G401 (cell line): Measurements from ENCODE around the gene PLCXD3. TPM values are rescaled to one million over a fixed set of nuclear protein-coding genes. Genes with fewer than 3 reads are reported as not detected.

Source experiments
- DNase-seq: peaks from one replicate; pipeline ENCODE4 v3.0.0-alpha.2; 2015; ENCODE audit warnings: low spot score
- in situ Hi-C: cut with HindIII; loops from 2 replicates; pipeline ENCODE4 v1.10.0; 2016; ENCODE audit warnings: low sequenced_read_pairs, mixed read lengths
- total RNA-seq: library from RNA; depleted of rRNA; stranded (reverse); fragments of >200 nt; shearing (Covaris generic); gene quantifications from 2 replicates; pipeline ENCODE4 v1.2.3, GENCODE V29; 2014

The PLCXD3 gene
- total RNA-seq, 1 experiment from 2014 or later, result not detected

DNA sequence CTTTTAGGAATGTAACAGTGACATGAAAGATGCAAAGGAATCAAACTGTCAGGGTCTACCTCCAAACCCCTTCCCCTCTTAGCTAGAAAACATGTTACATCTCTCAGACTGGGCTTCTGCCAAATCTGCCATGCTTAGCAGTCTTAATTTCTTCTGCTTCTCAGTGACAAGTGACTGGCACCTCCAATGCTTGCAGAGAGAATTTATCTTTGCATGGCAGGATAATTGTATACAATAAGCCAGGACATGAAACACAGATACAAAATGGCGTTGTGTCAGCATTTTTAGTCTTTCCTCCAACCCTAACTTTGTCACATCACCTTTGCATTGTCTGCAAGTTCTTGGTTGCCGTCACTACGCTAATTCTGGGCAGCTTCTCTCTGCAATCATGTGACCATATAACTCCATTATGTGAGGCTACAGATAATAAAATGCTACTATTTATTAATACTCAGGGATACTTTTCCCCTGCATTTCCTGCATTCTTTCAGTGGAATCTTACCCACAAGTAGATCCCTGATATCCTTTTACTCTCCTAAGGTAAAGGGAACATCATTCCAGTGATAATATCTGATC, 89.8 kb downstream of the PLCXD3 start:
- in situ Hi-C loops, result no loop called here
- DNase-seq, result no peak

DNA sequence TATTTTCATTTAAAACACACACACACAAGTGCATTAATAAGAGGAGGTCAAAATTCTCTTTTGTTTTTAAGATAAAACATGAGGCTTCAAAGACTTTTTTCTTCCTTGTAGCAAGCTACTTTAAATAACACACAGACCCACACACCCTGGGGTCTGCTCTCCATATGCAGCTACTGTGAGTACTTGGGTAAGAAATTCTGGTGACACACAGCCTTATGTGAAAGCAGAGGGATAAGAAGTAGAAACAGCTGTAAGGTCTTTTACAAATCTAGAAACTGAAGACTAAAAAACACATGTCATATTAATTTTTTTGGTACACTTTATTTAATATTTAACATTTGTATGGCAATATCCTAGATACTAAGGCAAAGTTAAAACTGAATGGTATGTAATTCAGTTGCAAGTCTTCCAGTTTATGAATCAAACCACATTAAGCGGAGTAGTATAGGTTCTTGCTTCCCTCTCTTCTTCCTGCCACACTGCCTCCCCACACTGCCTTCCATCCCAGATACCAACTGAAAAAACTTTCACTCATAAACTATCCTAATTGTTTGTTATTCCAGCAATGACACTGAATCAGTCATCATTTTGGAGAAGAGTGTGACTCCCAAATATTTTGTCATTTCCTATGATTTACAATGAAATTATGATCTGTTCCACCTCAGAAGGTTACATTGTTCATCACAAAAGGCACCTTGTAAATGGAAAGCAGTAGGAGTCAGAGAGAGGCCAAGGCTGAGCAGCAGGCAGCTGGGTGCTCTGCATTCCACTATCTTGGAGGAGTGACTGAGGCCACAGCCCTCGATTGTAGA, 92.0 kb downstream of the PLCXD3 start:
- in situ Hi-C loops, result no loop called here
- no peak for DNase-seq

DNA sequence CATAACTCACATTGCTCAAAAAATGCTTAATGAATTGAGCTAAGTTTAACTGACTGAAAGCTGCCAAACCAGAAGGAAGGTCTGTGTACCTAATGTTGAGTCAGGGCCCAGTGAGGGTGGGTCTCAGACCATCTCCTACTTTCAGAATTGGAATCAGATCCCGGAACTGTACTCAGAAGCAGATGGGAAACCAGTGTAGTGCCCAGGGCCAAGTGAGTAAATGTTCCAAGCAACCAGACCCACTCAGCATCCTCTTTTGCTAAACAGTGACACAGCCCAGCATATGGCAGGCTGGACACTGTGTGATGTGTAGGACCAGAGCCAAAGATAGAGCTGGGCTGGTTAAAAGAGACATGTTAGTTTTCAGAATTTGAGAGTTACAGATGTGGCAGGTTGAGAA, 94.1 kb downstream of the PLCXD3 start:
- DNase-seq, result peak; percentile 94
- in situ Hi-C loops, result no loop called here

DNA sequence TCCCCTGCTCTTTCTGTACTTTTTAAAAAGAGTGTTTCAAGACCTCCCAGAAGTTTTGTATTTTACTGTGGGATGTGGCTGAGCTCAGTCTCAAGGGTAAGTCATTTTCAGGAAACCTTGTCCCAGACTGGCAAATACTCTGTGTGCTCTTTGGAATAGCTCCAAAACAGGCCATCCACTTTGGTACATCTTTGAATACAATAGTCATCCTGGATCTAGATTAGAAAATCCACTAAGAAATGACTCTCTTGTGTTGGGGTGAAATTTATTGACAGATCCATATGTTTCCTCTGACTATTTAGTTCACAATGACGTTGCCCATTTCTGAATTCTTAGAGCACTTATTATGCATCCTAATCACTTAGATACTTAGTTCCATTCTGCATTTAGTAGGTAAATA, 95.2 kb downstream of the PLCXD3 start:
- DNase-seq, result no peak
- in situ Hi-C loops, result no loop called here

DNA sequence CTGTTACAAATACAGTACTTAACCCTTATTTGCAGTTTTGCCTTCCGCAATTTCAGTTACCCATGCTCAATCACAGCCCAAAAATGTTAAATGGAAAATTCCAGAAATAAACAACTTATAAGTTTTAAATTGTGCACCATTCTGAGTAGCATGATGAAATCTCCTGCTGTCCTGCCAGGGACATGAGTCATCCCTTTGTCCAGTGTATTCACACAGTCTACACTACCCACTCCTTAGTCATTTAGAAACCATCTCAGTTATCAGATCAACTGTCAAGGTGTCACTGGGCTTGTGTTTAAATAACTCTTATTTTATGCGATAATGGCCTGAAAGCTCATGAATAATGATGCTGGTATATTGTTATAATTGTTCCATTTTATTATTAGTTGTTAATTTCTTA, 95.8 kb downstream of the PLCXD3 start:
- DNase-seq, result no peak
- in situ Hi-C loops, result no loop called here

DNA sequence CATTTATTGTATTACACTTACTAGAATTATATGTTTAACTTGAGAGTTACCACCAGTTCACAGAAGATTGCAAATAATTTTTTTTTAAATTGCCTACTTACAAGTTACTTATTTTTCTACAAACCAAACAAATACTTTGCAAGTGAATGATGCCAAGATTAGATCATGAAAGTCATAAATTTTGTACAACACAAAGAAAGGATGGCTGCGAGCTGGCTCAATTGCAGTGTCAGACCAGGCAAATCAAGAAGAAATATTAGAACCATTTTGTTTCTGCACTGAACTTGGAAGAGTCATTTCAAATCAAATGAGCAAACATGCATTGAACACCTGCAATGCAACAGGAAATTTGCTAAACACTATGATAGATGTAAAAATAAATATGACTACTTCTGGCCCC, 97.3 kb downstream of the PLCXD3 start:
- in situ Hi-C loops, result no loop called here
- DNase-seq, result no peak

DNA sequence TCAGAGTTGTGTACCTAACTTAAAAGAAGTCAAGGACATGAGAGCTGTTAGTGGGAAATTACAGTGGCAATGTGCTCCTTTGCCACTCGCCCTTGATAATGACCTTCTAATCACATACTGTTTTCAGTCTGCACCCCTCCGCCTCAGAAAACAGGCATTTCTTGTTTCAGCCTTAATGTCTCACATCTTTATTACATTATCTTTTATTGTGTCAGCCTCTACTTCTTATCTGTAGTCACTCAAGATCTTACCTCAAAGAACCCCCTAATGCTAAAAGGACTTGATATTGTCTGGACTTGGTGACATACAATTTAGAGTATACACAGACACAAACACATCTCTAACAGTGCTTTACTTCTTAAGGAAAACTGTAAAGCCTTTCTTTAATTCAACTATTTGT, 97.9 kb downstream of the PLCXD3 start:
- no peak for DNase-seq
- in situ Hi-C loops, result no loop called here

DNA sequence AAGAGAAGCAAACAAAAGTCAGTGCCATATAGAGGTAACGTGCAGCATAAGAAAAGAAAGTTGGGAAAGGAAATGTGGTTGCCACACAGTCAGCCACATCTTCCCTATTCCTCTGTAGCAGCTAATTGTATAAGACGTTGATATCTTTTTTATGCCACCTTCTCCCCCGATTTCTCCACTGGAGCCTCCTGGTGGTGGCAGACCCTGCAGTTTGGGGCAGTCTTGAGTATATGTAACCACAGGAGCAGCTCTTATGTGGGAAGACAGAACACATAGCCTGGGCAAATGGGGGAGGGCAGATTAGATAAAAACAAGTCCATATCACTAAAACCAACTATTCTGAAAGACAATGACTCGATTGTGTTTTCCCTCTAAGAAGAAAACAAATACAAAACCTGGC, 99.7 kb downstream of the PLCXD3 start:
- in situ Hi-C loops, result no loop called here
- DNase-seq, result no peak

DNA sequence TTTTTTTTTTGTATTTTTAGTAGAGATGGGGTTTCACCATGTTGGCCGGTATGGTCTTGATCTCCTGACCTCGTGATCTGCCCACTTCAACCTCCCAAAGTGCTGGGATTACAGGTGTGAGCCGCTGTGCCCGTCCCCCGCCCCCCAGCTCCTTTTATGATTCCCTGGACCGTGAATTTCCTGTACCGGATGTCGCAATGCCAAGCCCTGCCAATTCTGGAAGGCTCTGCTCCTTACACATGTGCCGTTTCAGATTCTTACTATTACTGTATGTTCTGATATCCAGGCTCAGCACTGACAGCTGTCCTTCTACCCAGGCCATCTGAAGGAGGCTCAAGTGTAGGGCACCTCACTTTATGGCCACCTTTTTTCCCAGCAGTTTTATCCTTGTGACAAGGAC, 100.1 kb downstream of the PLCXD3 start:
- in situ Hi-C loops, result no loop called here
- DNase-seq, result no peak

DNA sequence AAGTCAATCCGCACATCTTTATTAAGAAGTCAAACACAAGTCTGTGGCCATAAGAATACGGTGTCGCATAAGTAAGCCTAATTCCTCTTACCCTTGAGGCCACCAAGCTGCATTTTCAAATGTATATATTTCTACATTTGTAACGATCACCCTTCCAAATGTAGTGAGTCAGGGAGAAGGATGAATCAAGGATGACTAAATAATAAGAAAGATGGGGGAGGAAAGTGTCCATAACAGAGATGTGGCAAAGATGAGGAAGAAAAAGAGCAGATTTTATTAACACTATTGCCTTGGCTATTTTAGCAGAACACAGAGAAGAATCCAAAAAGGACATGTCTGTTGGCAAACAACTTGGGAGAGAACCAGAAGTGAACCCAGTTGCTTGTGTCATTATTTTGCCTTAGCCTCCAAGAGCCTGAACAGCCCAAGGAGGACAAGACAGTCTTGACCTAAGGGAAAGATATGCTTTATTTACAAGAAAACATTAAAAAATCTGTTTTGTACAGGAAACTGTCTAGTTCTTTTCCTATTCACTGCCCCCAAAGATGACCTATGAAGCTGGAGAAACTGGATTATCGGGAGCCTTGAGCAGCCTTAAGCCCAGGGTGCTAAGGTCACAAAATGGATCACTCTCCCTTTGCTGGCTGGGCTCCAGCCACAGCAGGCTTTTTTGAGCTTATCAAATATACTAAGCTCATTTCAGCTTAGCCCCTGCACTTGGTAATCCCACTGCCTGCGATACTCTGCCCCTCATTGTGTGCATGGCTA, 101.5 kb downstream of the PLCXD3 start:
- in situ Hi-C loops, result no loop called here

DNA sequence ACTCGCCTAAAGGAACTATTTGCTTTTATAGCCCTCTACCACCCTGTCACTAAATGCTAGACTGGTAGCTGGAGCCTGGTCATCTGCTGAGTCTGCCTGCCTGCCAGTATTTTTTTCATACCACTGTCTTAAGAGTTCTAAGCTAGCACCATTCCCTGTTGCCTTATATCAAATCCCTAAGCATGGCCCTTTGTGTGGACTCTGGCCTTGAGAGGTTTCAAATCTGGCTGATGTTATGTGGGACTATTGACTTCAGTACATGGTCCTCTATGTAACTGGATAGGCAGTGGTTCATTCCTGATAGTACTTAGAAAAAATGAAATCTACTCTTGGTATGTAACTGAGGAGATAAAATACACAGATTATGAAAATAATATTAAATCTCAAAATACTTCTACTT, 103.5 kb downstream of the PLCXD3 start:
- in situ Hi-C loops, result no loop called here
- DNase-seq, result no peak

More for the DNA sequence above, 101.5 kb downstream of the PLCXD3 start:
- no peak for DNase-seq

DNA sequence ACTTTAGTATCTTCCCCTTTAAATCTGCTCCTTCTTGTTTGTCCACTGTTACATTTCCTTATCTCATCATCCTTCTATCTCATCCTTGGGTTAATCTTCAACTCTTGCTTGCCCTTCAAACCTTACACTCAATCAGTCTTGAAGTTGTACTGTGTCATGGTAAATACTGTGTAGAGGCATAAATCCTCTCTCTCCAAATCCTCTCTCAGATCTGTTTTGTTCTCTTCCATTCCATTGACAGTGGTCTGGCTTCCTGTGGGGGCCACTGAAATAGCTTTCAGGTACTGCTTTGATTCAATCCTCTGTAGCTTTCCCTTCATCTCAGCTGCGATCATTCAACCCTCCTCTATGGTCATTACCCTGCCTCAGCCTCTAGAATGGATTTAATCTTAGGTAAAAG, 104.0 kb downstream of the PLCXD3 start:
- DNase-seq, result no peak
- in situ Hi-C loops, result no loop called here

DNA sequence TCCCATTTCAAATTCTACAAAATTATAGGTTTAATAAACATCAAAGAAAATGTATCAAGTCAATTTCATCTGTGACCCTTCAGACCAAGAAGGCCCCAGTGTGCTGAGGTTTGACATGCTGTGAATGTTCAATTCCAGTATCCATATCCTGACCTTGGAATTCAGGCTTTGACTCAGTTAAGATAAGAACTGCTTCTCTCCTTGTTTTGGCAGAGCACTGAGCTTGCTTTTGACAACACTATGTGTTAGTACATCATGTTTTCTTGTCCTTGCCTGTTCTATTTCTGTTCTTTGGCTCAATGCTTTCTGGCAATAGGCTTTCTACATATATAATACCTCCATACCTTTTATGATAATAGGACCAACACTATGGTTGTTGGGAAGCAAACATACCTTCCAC, 105.6 kb downstream of the PLCXD3 start:
- in situ Hi-C loops, result no loop called here
- peak; percentile 35 for DNase-seq

DNA sequence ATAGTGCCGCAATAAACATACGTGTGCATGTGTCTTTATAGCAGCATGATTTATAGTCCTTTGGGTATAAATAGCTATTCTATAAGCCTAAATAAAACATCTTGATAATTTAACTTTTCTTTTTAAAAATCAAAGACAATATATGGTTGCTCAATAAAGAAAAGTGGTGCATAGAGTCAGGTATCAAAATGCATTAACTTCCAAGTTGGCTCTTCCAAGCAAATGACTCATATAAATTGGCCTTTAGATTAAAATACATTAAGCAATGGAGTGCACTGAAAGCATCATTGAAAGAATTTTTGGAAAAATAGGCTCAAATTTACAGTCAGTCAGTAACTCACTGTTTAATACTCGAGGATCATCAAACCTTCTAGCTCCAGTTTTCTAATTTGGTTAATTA, 106.6 kb downstream of the PLCXD3 start:
- no peak for DNase-seq
- in situ Hi-C loops, result no loop called here

DNA sequence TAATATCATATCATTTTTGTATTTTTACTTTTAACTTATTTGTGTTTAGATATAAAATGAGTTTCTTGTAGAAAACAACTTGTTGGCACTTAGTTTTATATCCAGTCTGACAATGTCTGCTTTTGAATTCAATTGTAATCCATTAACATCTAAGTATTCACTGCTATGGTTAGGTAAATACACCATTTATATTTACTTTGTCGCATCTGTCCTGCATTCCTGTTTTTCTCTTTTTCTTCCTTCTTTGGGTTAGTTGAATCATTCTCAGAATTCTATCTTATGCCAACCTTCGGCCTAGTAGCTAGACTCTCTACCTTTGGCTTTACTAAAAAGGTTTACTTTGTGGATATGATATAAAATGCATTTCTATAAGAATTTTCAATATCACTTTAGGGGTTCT, 107.6 kb downstream of the PLCXD3 start:
- DNase-seq, result no peak
- in situ Hi-C loops, result no loop called here

DNA sequence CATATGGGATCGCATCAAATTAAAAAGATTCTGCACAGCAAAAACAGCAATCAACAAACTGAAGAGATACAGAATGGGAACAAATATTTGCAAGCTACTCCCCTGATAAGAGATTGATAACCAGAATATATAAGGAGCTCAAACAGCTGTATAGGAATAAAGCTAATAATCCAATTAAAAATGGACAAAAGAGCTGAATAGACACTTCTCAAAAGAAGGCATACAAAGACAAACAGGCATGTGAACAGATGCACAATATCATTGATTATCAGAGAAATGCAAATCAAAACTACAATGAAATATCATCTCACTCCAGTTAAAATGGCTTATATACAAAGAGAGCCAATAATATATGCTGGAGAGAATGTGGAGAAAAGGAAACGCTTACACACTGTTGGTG, 110.6 kb downstream of the PLCXD3 start:
- in situ Hi-C loops, result no loop called here
- DNase-seq, result no peak

DNA sequence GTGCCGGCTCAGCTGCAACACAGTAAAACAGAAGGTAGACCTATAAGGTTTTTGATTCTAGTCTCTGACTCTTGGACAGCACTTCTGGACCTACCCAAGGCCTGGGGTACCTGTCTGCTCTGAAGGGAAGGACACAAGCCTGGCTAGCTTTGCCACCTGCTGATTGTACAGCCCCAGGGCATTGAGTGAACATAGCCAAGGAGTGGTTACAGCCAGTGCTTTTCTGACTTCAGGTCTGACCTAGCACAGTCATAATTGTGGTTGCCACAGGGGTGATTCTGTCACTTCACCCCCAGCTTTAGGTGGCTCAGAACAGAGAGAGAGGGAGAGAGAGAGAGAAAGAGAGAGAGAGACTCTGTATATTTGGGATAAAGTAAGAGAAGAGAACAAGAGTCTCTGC, 118.4 kb downstream of the PLCXD3 start:
- no peak for DNase-seq
- in situ Hi-C loops, result no loop called here

DNA sequence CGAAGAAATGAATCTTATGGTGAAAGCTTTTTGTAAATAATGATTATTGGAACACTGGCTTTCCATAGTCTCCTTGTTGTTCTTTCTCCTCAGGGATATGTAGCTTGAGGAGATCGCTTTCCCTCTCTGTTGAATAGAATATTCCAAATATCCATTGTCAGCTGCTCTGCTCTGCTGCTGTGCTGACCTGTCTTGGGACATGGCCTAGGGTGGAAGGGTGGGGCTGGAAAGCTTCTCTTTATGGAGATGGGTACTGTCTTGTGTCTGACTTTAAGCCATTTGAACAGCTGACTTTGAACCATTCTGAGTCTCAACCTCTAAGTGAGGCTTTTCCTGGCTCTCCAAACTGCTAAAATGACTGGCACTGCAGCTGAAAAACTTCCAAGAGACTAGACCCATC, 135.8 kb downstream of the PLCXD3 start:
- DNase-seq, result no peak
- in situ Hi-C loops, result no loop called here

DNA sequence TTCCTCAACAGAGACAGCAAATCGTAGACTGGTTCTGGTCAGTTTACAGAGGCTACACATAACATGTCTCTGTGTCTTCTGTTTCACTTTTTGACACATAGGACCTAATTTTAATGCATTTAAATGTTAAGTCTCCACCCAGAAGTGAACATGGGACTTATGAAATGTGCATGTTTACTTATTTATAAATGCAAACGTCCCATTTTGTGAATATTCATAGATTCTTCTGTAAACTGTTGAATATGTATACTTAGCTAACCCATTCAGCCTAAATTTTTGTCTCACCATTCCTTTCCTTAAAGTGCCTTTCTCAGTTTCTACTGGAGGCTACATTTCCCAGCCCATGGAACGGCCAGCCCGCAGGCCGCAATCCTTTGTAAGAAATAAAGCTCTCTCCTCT, 137.2 kb downstream of the PLCXD3 start:
- in situ Hi-C loops, result no loop called here

DNA sequence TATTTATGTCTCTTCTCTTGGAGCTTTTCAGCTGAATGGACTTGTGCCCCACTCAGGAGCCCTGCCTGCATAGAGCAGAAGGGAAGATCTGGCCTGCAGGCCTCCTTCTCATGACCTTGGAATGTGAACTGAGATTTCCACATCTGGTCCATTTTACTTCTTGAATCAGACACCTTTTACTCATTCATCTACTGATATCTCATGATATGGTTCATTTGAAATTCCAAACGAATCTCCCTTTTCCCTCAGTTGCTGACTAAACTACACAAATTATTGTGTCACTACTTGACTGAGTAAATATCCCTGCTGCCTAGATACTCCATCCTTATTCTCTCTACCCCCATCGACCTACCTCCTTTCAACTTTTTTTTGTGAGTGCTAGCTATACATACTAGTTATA, 138.7 kb downstream of the PLCXD3 start:
- in situ Hi-C loops, result no loop called here
- DNase-seq, result no peak

More for the DNA sequence above, 137.2 kb downstream of the PLCXD3 start:
- DNase-seq, result no peak
